ENCODE data around the gene CCSER2. TPM values are rescaled to one million over a fixed set of nuclear protein-coding genes. Genes with fewer than 3 reads are reported as not detected.

The CCSER2 gene
- polyA plus RNA-seq, 2 of the 4 experiments (the other 2 are of a cell fraction), result 9.2 to 28.2 TPM

DNA sequence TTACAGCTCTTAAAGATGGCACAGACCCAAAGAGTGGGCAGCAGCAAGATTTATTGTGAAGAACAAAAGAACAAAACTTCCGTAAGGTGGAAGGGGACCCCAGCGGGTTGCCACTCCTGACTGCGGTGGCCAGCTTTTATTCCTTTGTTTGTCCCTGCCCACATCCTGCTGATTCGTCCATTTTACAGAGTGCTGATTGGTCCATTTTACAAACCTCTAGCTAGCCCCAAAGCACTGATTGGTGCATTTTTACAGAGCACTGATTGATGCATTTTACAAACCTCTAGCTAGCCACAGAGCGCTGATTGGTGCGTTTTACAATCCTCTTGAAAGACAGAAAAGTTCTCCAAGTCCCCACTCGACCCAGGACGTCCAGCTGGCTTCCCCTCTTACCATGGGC, 16.8 kb upstream of the CCSER2 start:
- FAIRE-seq (no peak), ATAC-seq (no peak), DNase-seq (ENCODE audit: low read depth in 1 of 2, low spot score in 1 of 2) (no peak)
- WGBS (ENCODE audit: missing lambda C conversion rate), result 75% methylated on average over 8 of the region's 8 CpGs
- ChIA-PET CTCF (no interaction called here), POLR2A (interaction anchor here (1.2 kb wide), 1 partner anchor 17 kb away, joined by 3 read pairs; the partner anchor contains the start of gene CCSER2)
- H3K4me3 ChIP-seq, result no peak overlapping the region
- H3K4me1 ChIP-seq, result peaks cover 6% of the 10 kb centered on the region; the same call in 2 of the 3 replicates
- no peak overlapping the region for H3K4me2 ChIP-seq
- no peaks in the 10 kb centered on the region for H3K9me3 ChIP-seq
- TF ChIP-seq HOXA7 (CRISPR knock-in tag; IDR thresholded peaks at IDR 0.05), result no peak
- no peak for TF ChIP-seq GATA3 (IDR thresholded peaks at IDR 0.05; ENCODE audit: borderline replicate concordance)
- no peak for TF ChIP-seq MYC (IDR thresholded peaks at IDR 0.05; ENCODE audit: borderline replicate concordance, low read length)
- no peak for TF ChIP-seq CBX2 (IDR thresholded peaks at IDR 0.05; ENCODE audit: borderline replicate concordance, low read depth)
- TF ChIP-seq ZFP36 (IDR thresholded peaks at IDR 0.05; ENCODE audit: borderline replicate concordance, partially characterized antibody), result no peak
- no peak for TF ChIP-seq CEBPB (IDR thresholded peaks at IDR 0.05)
- TF ChIP-seq HOXB5 (CRISPR knock-in tag; IDR thresholded peaks at IDR 0.05), result no peak
- TF ChIP-seq, protein P1, sequence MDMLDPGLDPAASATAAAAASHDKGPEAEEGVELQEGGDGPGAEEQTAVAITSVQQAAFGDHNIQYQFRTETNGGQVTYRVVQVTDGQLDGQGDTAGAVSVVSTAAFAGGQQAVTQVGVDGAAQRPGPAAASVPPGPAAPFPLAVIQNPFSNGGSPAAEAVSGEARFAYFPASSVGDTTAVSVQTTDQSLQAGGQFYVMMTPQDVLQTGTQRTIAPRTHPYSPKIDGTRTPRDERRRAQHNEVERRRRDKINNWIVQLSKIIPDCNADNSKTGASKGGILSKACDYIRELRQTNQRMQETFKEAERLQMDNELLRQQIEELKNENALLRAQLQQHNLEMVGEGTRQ (IDR thresholded peaks at IDR 0.05), result no peak
- TF ChIP-seq SMC3 (IDR thresholded peaks at IDR 0.05), result no peak
- TF ChIP-seq, protein P2, sequence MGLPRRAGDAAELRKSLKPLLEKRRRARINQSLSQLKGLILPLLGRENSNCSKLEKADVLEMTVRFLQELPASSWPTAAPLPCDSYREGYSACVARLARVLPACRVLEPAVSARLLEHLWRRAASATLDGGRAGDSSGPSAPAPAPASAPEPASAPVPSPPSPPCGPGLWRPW (IDR thresholded peaks at IDR 0.05), result no peak
- TF ChIP-seq KDM1A (IDR thresholded peaks at IDR 0.05; ENCODE audit: low read depth), result no peak
- no peak for TF ChIP-seq NFE2L2 (conservative IDR thresholded peaks at IDR 0.05; ENCODE audit: low read length)
- TF ChIP-seq POLR2AphosphoS2 (conservative IDR thresholded peaks at IDR 0.05; ENCODE audit: low read length), result no peak
- no peak for TF ChIP-seq FOSL2 (IDR thresholded peaks at IDR 0.05)
- no peak for TF ChIP-seq FOSL2 (CRISPR knock-in tag; IDR thresholded peaks at IDR 0.05)
- TF ChIP-seq, protein P3, sequence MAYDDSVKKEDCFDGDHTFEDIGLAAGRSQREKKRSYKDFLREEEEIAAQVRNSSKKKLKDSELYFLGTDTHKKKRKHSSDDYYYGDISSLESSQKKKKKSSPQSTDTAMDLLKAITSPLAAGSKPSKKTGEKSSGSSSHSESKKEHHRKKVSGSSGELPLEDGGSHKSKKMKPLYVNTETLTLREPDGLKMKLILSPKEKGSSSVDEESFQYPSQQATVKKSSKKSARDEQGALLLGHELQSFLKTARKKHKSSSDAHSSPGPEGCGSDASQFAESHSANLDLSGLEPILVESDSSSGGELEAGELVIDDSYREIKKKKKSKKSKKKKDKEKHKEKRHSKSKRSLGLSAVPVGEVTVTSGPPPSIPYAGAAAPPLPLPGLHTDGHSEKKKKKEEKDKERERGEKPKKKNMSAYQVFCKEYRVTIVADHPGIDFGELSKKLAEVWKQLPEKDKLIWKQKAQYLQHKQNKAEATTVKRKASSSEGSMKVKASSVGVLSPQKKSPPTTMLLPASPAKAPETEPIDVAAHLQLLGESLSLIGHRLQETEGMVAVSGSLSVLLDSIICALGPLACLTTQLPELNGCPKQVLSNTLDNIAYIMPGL (CRISPR knock-in tag; IDR thresholded peaks at IDR 0.05; ENCODE audit: borderline replicate concordance), result no peak
- TF ChIP-seq CHD4 (IDR thresholded peaks at IDR 0.05; ENCODE audit: borderline replicate concordance), result no peak
- TF ChIP-seq SREBF2 (IDR thresholded peaks at IDR 0.05), result no peak
- no peak for TF ChIP-seq MAZ (IDR thresholded peaks at IDR 0.05; ENCODE audit: borderline replicate concordance, low read depth, low read length)
- no peak for TF ChIP-seq ZC3H11A (IDR thresholded peaks at IDR 0.05)
- no peak overlapping the region for H3K27ac ChIP-seq

DNA sequence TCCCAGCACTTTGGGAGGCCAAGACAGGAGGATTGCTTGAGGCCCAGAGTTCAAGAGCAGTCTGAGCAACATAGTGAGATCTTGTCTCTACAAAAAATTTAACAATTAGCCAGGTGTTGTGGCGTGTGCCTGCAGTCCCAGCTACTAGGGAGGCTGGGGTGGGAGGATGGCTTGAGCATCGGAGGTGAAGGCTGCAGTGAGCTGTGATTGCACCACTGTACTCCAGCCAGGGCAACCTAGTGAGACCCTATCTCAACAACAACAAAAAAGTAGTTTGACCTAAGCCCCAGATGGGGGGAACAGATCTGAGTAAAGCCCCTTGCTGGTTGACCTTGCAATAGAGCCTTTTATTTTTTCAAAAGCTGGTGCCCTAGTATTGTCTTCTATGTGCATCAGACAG, 15.6 kb upstream of the CCSER2 start:
- no peak overlapping the region for H3K27ac ChIP-seq
- no peak overlapping the region for H3K4me2 ChIP-seq
- H3K4me3 ChIP-seq, result no peak overlapping the region
- ChIA-PET CTCF (interaction anchor here (1.1 to 1.3 kb wide), 3 partner anchors 10 to 228 kb away, joined by 3 to 5 read pairs (median 4); no protein-coding TSS in a partner anchor), POLR2A (no interaction called here)
- peaks cover 6% of the 10 kb centered on the region; the same call in 2 of the 3 replicates for H3K4me1 ChIP-seq
- no peak for TF ChIP-seq CBX8 (IDR thresholded peaks at IDR 0.05)
- TF ChIP-seq KDM5A (IDR thresholded peaks at IDR 0.05), result no peak
- TF ChIP-seq FOSL2 (IDR thresholded peaks at IDR 0.05), result no peak
- TF ChIP-seq FOSL2 (CRISPR knock-in tag; IDR thresholded peaks at IDR 0.05), result no peak
- TF ChIP-seq, protein P4, sequence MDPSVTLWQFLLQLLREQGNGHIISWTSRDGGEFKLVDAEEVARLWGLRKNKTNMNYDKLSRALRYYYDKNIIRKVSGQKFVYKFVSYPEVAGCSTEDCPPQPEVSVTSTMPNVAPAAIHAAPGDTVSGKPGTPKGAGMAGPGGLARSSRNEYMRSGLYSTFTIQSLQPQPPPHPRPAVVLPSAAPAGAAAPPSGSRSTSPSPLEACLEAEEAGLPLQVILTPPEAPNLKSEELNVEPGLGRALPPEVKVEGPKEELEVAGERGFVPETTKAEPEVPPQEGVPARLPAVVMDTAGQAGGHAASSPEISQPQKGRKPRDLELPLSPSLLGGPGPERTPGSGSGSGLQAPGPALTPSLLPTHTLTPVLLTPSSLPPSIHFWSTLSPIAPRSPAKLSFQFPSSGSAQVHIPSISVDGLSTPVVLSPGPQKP (IDR thresholded peaks at IDR 0.05; ENCODE audit: low read depth, low read length), result no peak
- TF ChIP-seq, protein P5, sequence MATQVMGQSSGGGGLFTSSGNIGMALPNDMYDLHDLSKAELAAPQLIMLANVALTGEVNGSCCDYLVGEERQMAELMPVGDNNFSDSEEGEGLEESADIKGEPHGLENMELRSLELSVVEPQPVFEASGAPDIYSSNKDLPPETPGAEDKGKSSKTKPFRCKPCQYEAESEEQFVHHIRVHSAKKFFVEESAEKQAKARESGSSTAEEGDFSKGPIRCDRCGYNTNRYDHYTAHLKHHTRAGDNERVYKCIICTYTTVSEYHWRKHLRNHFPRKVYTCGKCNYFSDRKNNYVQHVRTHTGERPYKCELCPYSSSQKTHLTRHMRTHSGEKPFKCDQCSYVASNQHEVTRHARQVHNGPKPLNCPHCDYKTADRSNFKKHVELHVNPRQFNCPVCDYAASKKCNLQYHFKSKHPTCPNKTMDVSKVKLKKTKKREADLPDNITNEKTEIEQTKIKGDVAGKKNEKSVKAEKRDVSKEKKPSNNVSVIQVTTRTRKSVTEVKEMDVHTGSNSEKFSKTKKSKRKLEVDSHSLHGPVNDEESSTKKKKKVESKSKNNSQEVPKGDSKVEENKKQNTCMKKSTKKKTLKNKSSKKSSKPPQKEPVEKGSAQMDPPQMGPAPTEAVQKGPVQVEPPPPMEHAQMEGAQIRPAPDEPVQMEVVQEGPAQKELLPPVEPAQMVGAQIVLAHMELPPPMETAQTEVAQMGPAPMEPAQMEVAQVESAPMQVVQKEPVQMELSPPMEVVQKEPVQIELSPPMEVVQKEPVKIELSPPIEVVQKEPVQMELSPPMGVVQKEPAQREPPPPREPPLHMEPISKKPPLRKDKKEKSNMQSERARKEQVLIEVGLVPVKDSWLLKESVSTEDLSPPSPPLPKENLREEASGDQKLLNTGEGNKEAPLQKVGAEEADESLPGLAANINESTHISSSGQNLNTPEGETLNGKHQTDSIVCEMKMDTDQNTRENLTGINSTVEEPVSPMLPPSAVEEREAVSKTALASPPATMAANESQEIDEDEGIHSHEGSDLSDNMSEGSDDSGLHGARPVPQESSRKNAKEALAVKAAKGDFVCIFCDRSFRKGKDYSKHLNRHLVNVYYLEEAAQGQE (IDR thresholded peaks at IDR 0.05), result no peak
- TF ChIP-seq TP53 (CRISPR knock-in tag; IDR thresholded peaks at IDR 0.05), result no peak
- TF ChIP-seq POLR2AphosphoS2 (conservative IDR thresholded peaks at IDR 0.05; ENCODE audit: low read length), result no peak
- ATAC-seq, result no peak
- WGBS (ENCODE audit: missing lambda C conversion rate), result 54% methylated on average over 2 of the region's 2 CpGs
- H3K9me3 ChIP-seq, result no peaks in the 10 kb centered on the region
- no peak for DNase-seq (ENCODE audit: low read depth in 1 of 2, low spot score in 1 of 2)
- FAIRE-seq, result no peak

Data from A549 (cell line).